Body of pancreas (tissue), 4 donors: ENCODE results near the gene EYS. TPM values are rescaled to one million over a fixed set of nuclear protein-coding genes. Genes with fewer than 3 reads are reported as not detected.
A peak's percentile ranks its signal among the peaks of the same experiment; 100 is the strongest.
"Not testable (repeated sequence)": the region's sequence is repeated elsewhere in the genome, so short reads cannot be mapped to it uniquely, and the experiment has no call there.

Experiments used
- ATAC-seq: fragments of 150-250 bp; one replicate; pipeline ENCODE4 v1.9.1; 2016
- DNase-seq, 4 donors: peaks; one replicate each; pipeline ENCODE4 v3.0.0-alpha.2; 2019
- H3K27ac ChIP-seq, 4 donors: fragments of 200-600 bp; sonication (generic); 1 replicate in 3 of 4; 2 replicates in 1 of 4; pipeline versions ENCODE4 v1.5.1 to v1.6.1; 2016 to 2019; ENCODE audit warnings: mild to moderate bottlenecking in 1 of 4, mixed read lengths in 1 of 4, moderate library complexity in 1 of 4
- H3K27me3 ChIP-seq, 2 donors: fragments of 200-600 bp; sonication (generic); one replicate each; pipeline ENCODE4 v1.6.0; 2016; ENCODE audit warnings: mild to moderate bottlenecking in 1 of 2
- H3K36me3 ChIP-seq, 2 donors: fragments of 200-600 bp; sonication (generic); replicated peaks in 1 of 2; 2 replicates each; pipeline ENCODE4 v1.5.1; 2016; ENCODE audit warnings: low read depth in 2 of 2; ENCODE audit not compliant: insufficient read depth in 1 of 2
- H3K4me1 ChIP-seq: fragments of 200-600 bp; sonication (generic); one replicate; pipeline ENCODE4 v1.6.0; 2016
- H3K4me3 ChIP-seq, 2 donors: fragments of 200-600 bp; sonication (generic); 1 replicate in 1 of 2; 2 replicates in 1 of 2; pipeline ENCODE4 v1.5.1; 2016 to 2019
- H3K9me3 ChIP-seq, 3 donors: fragments of 200-600 bp; sonication (generic); 1 replicate in 2 of 3; 2 replicates in 1 of 3; pipeline ENCODE4 v1.5.1; 2016
- CTCF ChIP-seq, 7 experiments: fragments of 450-650 bp in 4 of 7; fragments of 200-600 bp in 3 of 7; sonication (generic) in 3 of 7; IDR thresholded peaks; one replicate each; pipeline ENCODE4 v1.5.1; 2016 to 2019; ENCODE audit warnings: antibody characterized with exemption in 7 of 7
- POLR2A ChIP-seq, 3 donors: fragments of 450-650 bp; IDR thresholded peaks; one replicate each; pipeline ENCODE4 v1.6.1; 2016; ENCODE audit warnings: antibody characterized with exemption in 3 of 3, mild to moderate bottlenecking in 2 of 3
- WGBS, 2 donors: methylation state at CpG; one replicate each; pipeline ENCODE4 v1.1.5; 2017; 5-methylcytosine and 5-hydroxymethylcytosine counted together
- intact Hi-C: fragments of 100-400 bp; cut with DNase I; formaldehyde crosslinking; loops from one replicate; pipeline ENCODE4 v1.15.1; 2023
- total RNA-seq, 2 donors: library from RNA; depleted of rRNA; stranded (reverse); fragments of >200 nt; gene quantifications; one replicate each; pipeline ENCODE4 v1.1.0, GENCODE V29; 2016

Gene EYS
- total RNA-seq, 2 donors from 2014 or later = 0.26 TPM; not detected in 1

- Histone ChIP-seq H3K4me3 (no peak overlapping the region), H3K27me3 (no peaks in the 10 kb centered on the region), H3K27ac (no peak overlapping the region), H3K9me3 (no peaks in the 10 kb centered on the region), H3K4me1 (peaks cover 29% of the 10 kb centered on the region), H3K36me3 (no peaks in the 10 kb centered on the region)
- intact Hi-C loops = no loop called here
- ATAC-seq = no peak
- no peak for DNase-seq
- 94% methylated on average over 2 of the region's 2 CpGs for WGBS, 2 donors
- no peak for TF ChIP-seq CTCF (IDR thresholded peaks at IDR 0.05)
- no peak for TF ChIP-seq POLR2A (IDR thresholded peaks at IDR 0.05)
Observed at GRCh38 chr6:63803371-63803770, 1903.7 kb downstream of the EYS start.

GRCh38 chr6:63802606-63803206 is 1904.3 kb downstream of the EYS start:
- intact Hi-C loops = no loop called here
- WGBS, 2 donors = 43% methylated on average over 2 of the region's 2 CpGs
- H3K9me3 ChIP-seq = no peaks in the 10 kb centered on the region
- ATAC-seq = no peak
- H3K36me3 ChIP-seq = no peaks in the 10 kb centered on the region
- H3K27me3 ChIP-seq = no peaks in the 10 kb centered on the region
- TF ChIP-seq POLR2A (IDR thresholded peaks at IDR 0.05) (no peak), CTCF (IDR thresholded peaks at IDR 0.05) (peak in 6 of 7 experiments; percentile 31 to 64 (median 54))
- peak in 1 of 4 donors; percentile 5 for DNase-seq
- H3K27ac ChIP-seq = no peak overlapping the region
- peaks cover 29% of the 10 kb centered on the region for H3K4me1 ChIP-seq
- H3K4me3 ChIP-seq = no peak overlapping the region

- H3K9me3 ChIP-seq, H3K27me3 ChIP-seq, DNase-seq, ATAC-seq, H3K4me3 ChIP-seq, H3K36me3 ChIP-seq, intact Hi-C loops: not testable (repeated sequence)
- Histone ChIP-seq H3K27ac (peak overlapping the region in 2 of 4 donors; percentile 16 to 68), H3K4me1 (peaks cover 11% of the 10 kb centered on the region)
- 57 to 64% methylated on average over 7 of the region's 7 CpGs for WGBS, 2 donors
Observed at GRCh38 chr6:63800386-63800785, 1906.6 kb downstream of the EYS start.

- peaks cover 5% of the 10 kb centered on the region for H3K4me1 ChIP-seq
- DNase-seq (no peak), ATAC-seq (peak; percentile 48)
- TF ChIP-seq CTCF (IDR thresholded peaks at IDR 0.05) = no peak
- no peak for TF ChIP-seq POLR2A (IDR thresholded peaks at IDR 0.05)
- intact Hi-C loops = no loop called here
- no peaks in the 10 kb centered on the region for H3K36me3 ChIP-seq
- H3K9me3 ChIP-seq = no peaks in the 10 kb centered on the region
- H3K27me3 ChIP-seq = no peaks in the 10 kb centered on the region
- H3K4me3 ChIP-seq = no peak overlapping the region
- 32% methylated on average over 9 of the region's 9 CpGs for WGBS, 2 donors
- H3K27ac ChIP-seq = peak overlapping the region; percentile 16 to 68 (median 22)
Observed at GRCh38 chr6:63799813-63800212, 1907.2 kb downstream of the EYS start.

- Histone ChIP-seq H3K9me3 (no peaks in the 10 kb centered on the region), H3K27ac (peak overlapping the region in 2 of 4 donors; percentile 16 to 68), H3K4me3 (no peak overlapping the region), H3K36me3 (no peaks in the 10 kb centered on the region), H3K27me3 (no peaks in the 10 kb centered on the region), H3K4me1 (no peaks in the 10 kb centered on the region)
- DNase-seq = no peak
- intact Hi-C loops = no loop called here
- no peak for TF ChIP-seq POLR2A (IDR thresholded peaks at IDR 0.05)
- no peak for TF ChIP-seq CTCF (IDR thresholded peaks at IDR 0.05)
- WGBS, 2 donors = 42 to 48% methylated on average over 1 of the region's 1 CpG
- no peak for ATAC-seq
Observed at GRCh38 chr6:63799313-63799712, 1907.7 kb downstream of the EYS start.
